GM23248 (cell line): ENCODE measurements around the gene CHM. TPM values are rescaled to one million over a fixed set of nuclear protein-coding genes. Genes with fewer than 3 reads are reported as not detected.

ENCODE experiments used
- DNase-seq: peaks from one replicate; pipeline ENCODE4 v3.0.0-alpha.2; 2015
- H2AFZ ChIP-seq: fragments of 200-600 bp; sonication (generic); 2 replicates; pipeline ENCODE4 v1.6.1; 2016; ENCODE audit warnings: antibody characterized with exemption
- H3F3A ChIP-seq: fragments of 200-600 bp; sonication (generic); 2 replicates; pipeline ENCODE4 v1.6.1; 2016; ENCODE audit warnings: mild to moderate bottlenecking, antibody characterized with exemption, mixed run types; ENCODE audit not compliant: insufficient read depth
- H3K27ac ChIP-seq: fragments of 200-600 bp; sonication (generic); 2 replicates; pipeline ENCODE4 v1.5.1; 2016; ENCODE audit warnings: mild to moderate bottlenecking
- H3K27me3 ChIP-seq: fragments of 200-600 bp; sonication (generic); replicated peaks from 2 replicates; pipeline ENCODE4 v1.6.1; 2016; ENCODE audit warnings: mild to moderate bottlenecking; ENCODE audit not compliant: insufficient read depth
- H3K36me3 ChIP-seq: fragments of 200-600 bp; sonication (generic); 2 replicates; pipeline ENCODE4 v1.6.1; 2016; ENCODE audit warnings: low read depth, mild to moderate bottlenecking
- H3K4me1 ChIP-seq: fragments of 200-600 bp; sonication (generic); 2 replicates; pipeline ENCODE4 v1.6.1; 2016; ENCODE audit warnings: mild to moderate bottlenecking; ENCODE audit not compliant: insufficient read depth
- H3K4me2 ChIP-seq: fragments of 200-600 bp; sonication (generic); one replicate; pipeline ENCODE4 v1.6.1; 2016; ENCODE audit warnings: mild to moderate bottlenecking; ENCODE audit not compliant: unreplicated experiment
- H3K4me3 ChIP-seq: fragments of 200-600 bp; sonication (generic); 2 replicates; pipeline ENCODE4 v1.5.1; 2016; ENCODE audit warnings: mild to moderate bottlenecking
- H3K79me2 ChIP-seq: fragments of 200-600 bp; sonication (generic); 2 replicates; pipeline ENCODE4 v1.6.1; 2016; ENCODE audit warnings: mild to moderate bottlenecking; ENCODE audit not compliant: insufficient read depth
- H3K9ac ChIP-seq: fragments of 200-600 bp; sonication (generic); 2 replicates; pipeline ENCODE4 v1.6.1; 2016; ENCODE audit warnings: mild to moderate bottlenecking
- H3K9me2 ChIP-seq: fragments of 200-600 bp; sonication (generic); 2 replicates; pipeline ENCODE4 v1.6.1; 2016; ENCODE audit warnings: mixed run types, mild to moderate bottlenecking, moderate library complexity; ENCODE audit not compliant: insufficient read depth
- H3K9me3 ChIP-seq: fragments of 200-600 bp; sonication (generic); one replicate; pipeline ENCODE4 v1.6.1; 2017; ENCODE audit warnings: low read depth
- H4K20me1 ChIP-seq: fragments of 200-600 bp; sonication (generic); 2 replicates; pipeline ENCODE4 v1.6.0; 2016; ENCODE audit not compliant: insufficient read depth
- EZH2 ChIP-seq: fragments of 200-600 bp; sonication (generic); IDR thresholded peaks from 2 replicates; pipeline ENCODE4 v1.6.1; 2018; ENCODE audit warnings: antibody characterized with exemption, mild to moderate bottlenecking; ENCODE audit not compliant: insufficient read depth, poor library complexity, severe bottlenecking
- EZH2phosphoT487 ChIP-seq: fragments of 200-600 bp; sonication (generic); IDR thresholded peaks from 2 replicates; pipeline ENCODE4 v1.6.1; 2018; ENCODE audit warnings: antibody characterized with exemption, moderate library complexity, mild to moderate bottlenecking, low read depth; ENCODE audit not compliant: insufficient read depth
- WGBS, 2 experiments: methylation state at CpG; one replicate each; pipeline ENCODE4 v1.1.6; 2015 to 2017; ENCODE audit warnings: low lambda C conversion rate in 2 of 2, low coverage in 1 of 2; ENCODE audit errors: missing lambda C conversion rate in 2 of 2; 5-methylcytosine and 5-hydroxymethylcytosine counted together
- in situ Hi-C: fragments of 300-500 bp; cut with MboI; formaldehyde crosslinking; loops from 2 replicates; pipeline ENCODE4 v1.15.0; 2020
- polyA plus RNA-seq: library from polyadenylated mRNA; unstranded; fragments of >200 nt; fragmentation: Nextera tagmentation; extraction: Ambion mirVana; gene quantifications from 2 replicates; pipeline ENCODE4 v1.2.1, GENCODE V29; 2016
- total RNA-seq: library from RNA; depleted of rRNA; stranded (reverse); fragments of >200 nt; shearing (Covaris generic); gene quantifications from 2 replicates; pipeline ENCODE4 v1.2.3, GENCODE V29; 2014

CHM gene
- total and polyA plus RNA-seq, 2 experiments from 2014 or later: 15.2 to 19.8 TPM

GRCh38 chrX:86002076-86002896 lies 45.1 kb downstream of the CHM start:
- no peak overlapping the region for H3K27ac ChIP-seq
- DNase-seq: no peak
- H3K4me2 ChIP-seq: no peak overlapping the region
- H3K79me2 ChIP-seq: peaks cover 55% of the 10 kb centered on the region
- no peak overlapping the region for H3K9ac ChIP-seq
- no peaks in the 10 kb centered on the region for H3F3A ChIP-seq
- H3K36me3 ChIP-seq: no peaks in the 10 kb centered on the region
- no peak overlapping the region for H2AFZ ChIP-seq
- in situ Hi-C loops: no loop called here
- no peaks in the 10 kb centered on the region for H3K4me1 ChIP-seq
- no peaks in the 10 kb centered on the region for H3K9me3 ChIP-seq
- WGBS, 2 experiments: 86 to 87% methylated on average over 7 to 12 of the region's 12 CpGs
- no peaks in the 10 kb centered on the region for H3K9me2 ChIP-seq
- H3K4me3 ChIP-seq: no peak overlapping the region
- TF ChIP-seq EZH2 (no peak), EZH2phosphoT487 (no peak)
- H4K20me1 ChIP-seq: no peaks in the 10 kb centered on the region; the same call in 1 of the 2 replicates
- H3K27me3 ChIP-seq: no peaks in the 10 kb centered on the region

DNA sequence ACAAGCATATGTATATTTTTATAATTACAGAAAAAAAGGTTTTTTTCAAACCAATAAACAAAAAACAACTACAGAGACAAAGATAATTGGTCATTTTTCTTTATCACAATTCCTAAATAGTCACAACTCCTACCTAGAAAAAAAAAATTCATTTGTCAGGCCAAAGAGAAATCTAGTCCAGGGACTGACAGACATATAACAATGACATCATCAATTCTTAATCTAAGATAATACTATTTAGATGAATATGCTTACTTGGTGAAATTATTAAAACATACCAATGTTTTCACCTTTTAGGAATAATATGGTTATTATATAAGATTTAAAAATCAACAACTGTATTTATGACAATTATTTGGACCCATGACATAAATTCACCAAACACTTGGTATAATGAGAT lies 48.4 kb downstream of the CHM start:
- Histone ChIP-seq H3K9ac (no peak overlapping the region), H3K9me3 (no peaks in the 10 kb centered on the region), H3K79me2 (peaks cover 60% of the 10 kb centered on the region), H4K20me1 (peaks cover 2% of the 10 kb centered on the region; the same call in 1 of the 2 replicates), H3K4me1 (peaks cover 6% of the 10 kb centered on the region; the same call in 1 of the 2 replicates), H3K27me3 (no peaks in the 10 kb centered on the region), H3F3A (peaks cover 5% of the 10 kb centered on the region), H3K9me2 (no peaks in the 10 kb centered on the region), H3K4me2 (no peak overlapping the region), H2AFZ (no peak overlapping the region), H3K36me3 (no peaks in the 10 kb centered on the region), H3K4me3 (no peak overlapping the region), H3K27ac (no peak overlapping the region)
- in situ Hi-C loops: no loop called here
- TF ChIP-seq EZH2: no peak
- no peak for TF ChIP-seq EZH2phosphoT487
- DNase-seq: no peak

DNA sequence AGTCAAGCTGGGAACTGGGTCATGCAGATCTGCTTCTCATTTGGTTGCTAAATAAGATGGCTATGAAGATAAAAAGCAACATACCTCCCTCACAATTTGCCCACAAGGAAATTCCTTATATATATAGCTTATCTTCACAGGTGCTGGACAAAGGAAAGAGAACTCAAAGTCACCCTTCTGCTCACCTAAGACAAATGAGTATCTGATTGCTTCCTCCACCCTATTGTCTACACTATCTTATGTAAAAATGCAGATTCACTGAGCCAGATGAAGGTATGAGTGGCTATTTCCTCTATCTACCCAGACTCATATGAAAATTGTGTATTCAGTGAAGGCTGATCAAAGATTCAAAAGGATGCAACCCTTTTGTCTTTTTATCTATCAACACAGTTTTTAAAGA lies 50.8 kb downstream of the CHM start:
- Histone ChIP-seq H3K4me3 (no peak overlapping the region), H3K36me3 (no peaks in the 10 kb centered on the region), H3K9ac (no peak overlapping the region), H2AFZ (no peak overlapping the region), H3K27ac (no peak overlapping the region), H3K9me3 (no peaks in the 10 kb centered on the region), H4K20me1 (peaks cover 4% of the 10 kb centered on the region), H3K79me2 (peaks cover 46% of the 10 kb centered on the region), H3K4me1 (peaks cover 29% of the 10 kb centered on the region), H3K4me2 (no peak overlapping the region), H3K27me3 (no peaks in the 10 kb centered on the region), H3K9me2 (no peaks in the 10 kb centered on the region), H3F3A (peaks cover 23% of the 10 kb centered on the region)
- in situ Hi-C loops: no loop called here
- DNase-seq: no peak
- TF ChIP-seq EZH2 (no peak), EZH2phosphoT487 (no peak)

- peaks cover 29% of the 10 kb centered on the region for H3K4me1 ChIP-seq
- H3K79me2 ChIP-seq: peaks cover 45% of the 10 kb centered on the region
- 93 to 100% methylated on average over 1 of the region's 1 CpG for WGBS, 2 experiments
- TF ChIP-seq EZH2phosphoT487: no peak
- TF ChIP-seq EZH2: no peak
- H3K4me3 ChIP-seq: no peak overlapping the region
- no peaks in the 10 kb centered on the region for H3K9me2 ChIP-seq
- H2AFZ ChIP-seq: no peak overlapping the region
- H3K36me3 ChIP-seq: no peaks in the 10 kb centered on the region
- no peak overlapping the region for H3K27ac ChIP-seq
- in situ Hi-C loops: no loop called here
- no peaks in the 10 kb centered on the region for H3K27me3 ChIP-seq
- no peaks in the 10 kb centered on the region for H3K9me3 ChIP-seq
- H3K4me2 ChIP-seq: no peak overlapping the region
- H3F3A ChIP-seq: peaks cover 23% of the 10 kb centered on the region
- peaks cover 4% of the 10 kb centered on the region for H4K20me1 ChIP-seq
- no peak for DNase-seq
- no peak overlapping the region for H3K9ac ChIP-seq
Observed at GRCh38 chrX:85995641-85996040, 51.7 kb downstream of the CHM start.

DNA sequence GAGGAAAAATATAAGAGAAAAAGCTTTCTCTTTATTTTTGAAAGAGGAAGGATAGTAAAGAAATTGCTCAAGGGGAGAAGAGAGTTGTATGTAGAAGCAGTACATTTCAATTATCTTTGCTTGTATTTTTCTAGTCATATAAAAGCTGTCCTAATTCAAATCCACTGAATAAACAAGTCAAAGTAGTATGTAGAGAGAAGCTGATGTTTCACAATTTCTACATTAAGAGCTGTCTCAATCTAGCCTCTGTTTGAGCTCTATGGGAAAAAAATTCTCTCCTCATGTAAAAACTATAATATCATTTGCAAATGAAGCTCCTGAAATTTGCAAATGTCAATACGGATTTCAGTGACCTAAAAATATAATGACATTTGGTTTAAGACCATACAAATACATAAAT lies 52.6 kb downstream of the CHM start:
- Histone ChIP-seq H3K9me3 (no peaks in the 10 kb centered on the region), H2AFZ (no peak overlapping the region), H3F3A (peaks cover 23% of the 10 kb centered on the region), H3K9ac (no peak overlapping the region), H4K20me1 (peaks cover 4% of the 10 kb centered on the region), H3K9me2 (no peaks in the 10 kb centered on the region), H3K4me2 (no peak overlapping the region), H3K4me1 (peaks cover 29% of the 10 kb centered on the region), H3K36me3 (no peaks in the 10 kb centered on the region), H3K79me2 (peaks cover 47% of the 10 kb centered on the region), H3K27ac (no peak overlapping the region), H3K4me3 (no peak overlapping the region), H3K27me3 (no peaks in the 10 kb centered on the region)
- in situ Hi-C loops: no loop called here
- DNase-seq: no peak
- TF ChIP-seq EZH2 (no peak), EZH2phosphoT487 (no peak)
- 92 to 100% methylated on average over 1 of the region's 1 CpG for WGBS, 2 experiments
